ENCODE measurements around the gene RFTN2. TPM values are rescaled to one million over a fixed set of nuclear protein-coding genes. Genes with fewer than 3 reads are reported as not detected.

RFTN2 gene
- total RNA-seq, 2 experiments from 2014 or later: not detected

GRCh38 chr2:197547163-197547900 lies 128.1 kb downstream of the RFTN2 start:
- POLR2A ChIA-PET: no interaction called here
- H3K9me3 Mint-ChIP-seq: no peaks in the 10 kb centered on the region
- CTCF ChIA-PET: no interaction called here
- H3K4me3 Mint-ChIP-seq: no peak overlapping the region
- no peak for DNase-seq
- H3K4me1 Mint-ChIP-seq: peaks cover 5% of the 10 kb centered on the region
- H3K36me3 Mint-ChIP-seq (ENCODE audit: low read depth): peaks cover 40% of the 10 kb centered on the region
- H3K27me3 Mint-ChIP-seq: no peaks in the 10 kb centered on the region
- H3K27ac Mint-ChIP-seq: peak overlapping the region; percentile 38

GRCh38 chr2:197543206-197543605 lies 132.2 kb downstream of the RFTN2 start:
- H3K36me3 Mint-ChIP-seq (ENCODE audit: low read depth): peaks cover 55% of the 10 kb centered on the region
- no peaks in the 10 kb centered on the region for H3K27me3 Mint-ChIP-seq

GRCh38 chr2:197539734-197540133 lies 135.7 kb downstream of the RFTN2 start:
- H3K4me3 Mint-ChIP-seq: no peak overlapping the region
- ChIA-PET POLR2A (interaction anchor here (0.7 kb wide), 1 partner anchor 238 kb away, joined by 5 read pairs; no protein-coding TSS in a partner anchor), CTCF (no interaction called here)
- no peaks in the 10 kb centered on the region for H3K27me3 Mint-ChIP-seq
- H3K9me3 Mint-ChIP-seq: no peaks in the 10 kb centered on the region
- DNase-seq: no peak
- peaks cover 60% of the 10 kb centered on the region for H3K36me3 Mint-ChIP-seq (ENCODE audit: low read depth)
- peaks cover 10% of the 10 kb centered on the region for H3K4me1 Mint-ChIP-seq
- H3K27ac Mint-ChIP-seq: no peak overlapping the region

More at GRCh38 chr2:197543206-197543605, 132.2 kb downstream of the RFTN2 start:
- peaks cover 11% of the 10 kb centered on the region for H3K4me1 Mint-ChIP-seq
- CTCF ChIA-PET: interaction anchor here (0.9 kb wide), 1 partner anchor 652 kb away, joined by 3 read pairs; no protein-coding TSS in a partner anchor
- DNase-seq: no peak
- H3K27ac Mint-ChIP-seq: no peak overlapping the region
- H3K9me3 Mint-ChIP-seq: no peaks in the 10 kb centered on the region
- POLR2A ChIA-PET: no interaction called here
- no peak overlapping the region for H3K4me3 Mint-ChIP-seq

- Mint-ChIP-seq H3K27ac (no peak overlapping the region), H3K4me1 (peaks cover 20% of the 10 kb centered on the region), H3K36me3 (ENCODE audit: low read depth) (peaks cover 66% of the 10 kb centered on the region), H3K27me3 (no peaks in the 10 kb centered on the region), H3K4me3 (no peak overlapping the region), H3K9me3 (no peaks in the 10 kb centered on the region)
- ChIA-PET POLR2A (no interaction called here), CTCF (no interaction called here)
- no peak for DNase-seq
Observed at GRCh38 chr2:197538412-197538811, 137.0 kb downstream of the RFTN2 start.

Other genes with a start within 250 kb of the RFTN2 start
- gene SF3B1, start 240.6 kb downstream of the RFTN2 start, total RNA-seq: 100 to 1,000 TPM; 334 to 347 TPM
- 10 to 100 TPM; 16.7 to 17.9 TPM for gene COQ10B, start 222.0 kb downstream of the RFTN2 start, total RNA-seq
- 100 to 1,000 TPM; 212 to 223 TPM for gene HSPD1, start 175.7 kb downstream of the RFTN2 start, total RNA-seq
- gene HSPE1, start 175.2 kb downstream of the RFTN2 start, total RNA-seq: 10 to 100 TPM; 91.0 to 95.6 TPM
- 10 to 100 TPM; 17.1 to 18.9 TPM for gene MOB4, start 159.5 kb downstream of the RFTN2 start, total RNA-seq
- gene MARS2, start 29.8 kb upstream of the RFTN2 start, total RNA-seq: 10 to 100 TPM; 11.1 to 11.9 TPM
- not detected for gene BOLL, start 109.7 kb upstream of the RFTN2 start, total RNA-seq
- 1 to 10 TPM; 1.6 to 1.8 TPM for gene PLCL1, start 129.0 kb upstream of the RFTN2 start, total RNA-seq